ENCODE measurements around the gene ATF3.
"Not testable (repeated sequence)": the region's sequence is repeated elsewhere in the genome, so short reads cannot be mapped to it uniquely, and the experiment has no call there.

The ATF3 gene

DNA sequence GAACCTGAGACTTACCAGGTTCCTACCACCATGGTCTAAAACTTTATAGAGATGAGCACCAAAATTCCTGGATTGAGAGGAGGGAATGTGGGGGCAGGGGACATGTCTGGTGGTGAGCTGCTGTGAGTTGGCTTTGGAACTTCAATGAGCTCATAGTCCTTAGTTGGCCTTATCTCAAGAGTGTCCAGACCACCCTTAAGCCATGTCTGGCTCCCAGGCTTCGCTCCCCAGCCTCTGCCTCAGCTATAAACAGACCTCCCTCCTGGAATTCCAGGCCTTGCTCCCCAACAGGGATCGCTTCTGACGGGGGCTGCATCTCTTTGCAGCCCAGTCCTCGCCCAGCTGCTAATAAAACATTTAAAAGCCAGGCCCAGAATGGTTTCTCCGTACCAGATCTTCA, 19.5 kb downstream of the ATF3 start:
- DNase-seq (ENCODE audit: low read depth) = no peak

DNA sequence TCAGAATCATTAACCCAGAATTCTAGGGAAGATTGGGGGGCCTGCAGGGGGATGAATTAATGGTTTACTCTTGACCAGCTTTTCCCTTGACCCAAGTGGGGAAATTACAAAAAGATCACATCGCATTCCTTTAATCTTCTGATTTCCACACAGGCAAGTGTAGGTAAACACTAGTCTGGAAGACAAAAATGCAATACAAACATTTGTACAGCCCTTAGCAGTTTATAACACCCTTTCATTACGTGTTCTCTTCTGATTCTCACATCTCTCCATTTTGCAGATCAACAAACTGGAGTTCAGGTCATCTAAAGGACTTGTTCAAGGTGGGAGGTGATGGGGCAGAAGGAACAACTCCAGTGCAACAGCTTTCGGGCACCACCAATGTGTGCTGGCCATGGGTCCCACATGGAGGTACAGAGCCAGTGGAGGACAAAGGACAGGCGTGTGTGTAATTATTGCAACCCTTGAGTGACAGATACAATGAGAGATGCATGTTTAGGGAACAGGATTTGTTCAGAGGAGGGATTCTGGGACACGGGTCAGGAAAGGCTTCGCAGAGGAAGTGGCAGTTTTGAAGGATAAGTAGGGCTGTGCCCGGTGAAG, 20.4 kb downstream of the ATF3 start:
- DNase-seq (ENCODE audit: low read depth) = no peak

- DNase-seq (ENCODE audit: low read depth) = no peak
These were observed 21.0 kb downstream of the ATF3 start for GRCh38 chr1:212629450-212630157.

DNA sequence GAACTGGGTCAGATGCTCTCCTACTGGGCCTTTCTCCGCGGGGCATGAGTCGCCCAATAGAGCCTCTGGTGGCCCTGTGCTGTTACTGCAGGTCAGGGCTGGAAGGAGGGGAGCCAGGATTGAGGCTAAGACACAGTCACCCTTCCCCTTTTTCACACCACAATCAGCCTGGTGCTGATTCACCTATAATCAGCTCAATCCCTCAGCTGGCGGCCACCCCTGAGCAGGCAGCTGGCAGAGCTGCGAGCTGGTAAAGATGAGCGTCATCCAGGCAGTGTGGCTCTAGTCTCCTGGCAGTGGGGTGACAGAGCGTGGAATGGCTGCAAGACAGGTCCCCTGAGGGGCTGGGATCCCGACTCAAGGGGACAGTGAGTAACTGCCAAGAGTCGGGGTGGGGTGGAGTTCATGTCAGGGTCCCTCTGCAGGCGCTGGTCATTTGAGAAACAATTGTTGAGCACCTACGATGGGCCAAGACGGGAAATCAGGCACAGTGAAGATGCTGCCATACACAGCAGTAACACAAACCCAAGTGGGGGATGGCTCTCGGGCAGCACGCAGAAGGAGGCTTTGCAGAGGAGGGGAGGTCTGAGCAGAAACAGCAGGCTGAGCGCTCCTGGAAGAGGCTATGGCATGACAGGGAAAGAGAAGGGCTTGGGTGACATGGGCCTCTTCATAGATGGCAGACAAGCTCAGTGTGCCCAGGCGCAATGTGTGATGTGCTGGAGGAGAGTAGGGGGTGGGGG, 21.8 kb downstream of the ATF3 start:
- DNase-seq (ENCODE audit: low read depth) = no peak

- DNase-seq (ENCODE audit: low read depth) = no peak
These were observed 24.6 kb downstream of the ATF3 start for GRCh38 chr1:212633161-212633560.

DNA sequence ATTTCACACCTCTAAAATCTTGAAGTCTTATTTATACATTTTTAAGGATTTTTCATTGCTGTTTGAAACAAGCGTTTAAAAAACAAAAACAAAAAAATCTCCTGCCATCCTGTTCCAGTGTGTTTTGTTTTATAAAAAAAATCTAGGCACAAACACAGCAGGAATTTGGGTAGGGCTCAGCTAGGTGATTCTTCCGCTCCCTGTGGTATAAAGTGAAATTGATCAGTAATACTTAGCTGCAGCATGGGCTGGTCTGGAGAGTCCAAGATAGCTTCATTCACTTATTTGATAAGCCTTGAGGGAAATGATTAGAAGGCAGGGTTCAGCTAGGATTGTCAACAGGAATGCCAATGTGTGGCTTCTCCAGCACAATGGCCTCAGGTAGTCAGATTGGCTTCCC, 25.7 kb downstream of the ATF3 start:
- no peak for DNase-seq (ENCODE audit: low read depth)

DNA sequence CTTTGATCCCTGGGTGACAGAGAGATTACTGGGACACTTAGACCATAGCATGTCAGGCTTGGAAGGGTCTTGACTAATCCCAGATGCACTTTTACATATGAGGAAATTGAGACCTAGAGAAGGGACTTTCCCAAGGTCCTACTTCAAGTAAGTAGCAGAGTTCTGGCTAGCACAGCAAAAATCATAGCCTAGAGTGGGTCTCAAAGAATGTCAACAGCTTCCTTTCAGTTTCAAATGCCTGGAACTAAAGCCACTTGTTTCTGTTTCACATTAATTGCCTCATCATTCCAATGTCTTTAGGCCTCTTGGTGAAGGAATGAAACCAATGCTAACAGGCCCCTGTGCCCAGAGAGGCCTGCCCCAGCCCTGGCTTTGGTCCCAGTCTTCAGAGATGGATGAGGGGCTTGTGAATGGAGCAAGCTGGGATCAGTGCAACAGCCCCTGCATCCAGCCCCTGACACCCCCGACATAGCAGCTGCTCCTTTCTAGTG, 26.6 kb downstream of the ATF3 start:
- DNase-seq (ENCODE audit: low read depth) = no peak

DNA sequence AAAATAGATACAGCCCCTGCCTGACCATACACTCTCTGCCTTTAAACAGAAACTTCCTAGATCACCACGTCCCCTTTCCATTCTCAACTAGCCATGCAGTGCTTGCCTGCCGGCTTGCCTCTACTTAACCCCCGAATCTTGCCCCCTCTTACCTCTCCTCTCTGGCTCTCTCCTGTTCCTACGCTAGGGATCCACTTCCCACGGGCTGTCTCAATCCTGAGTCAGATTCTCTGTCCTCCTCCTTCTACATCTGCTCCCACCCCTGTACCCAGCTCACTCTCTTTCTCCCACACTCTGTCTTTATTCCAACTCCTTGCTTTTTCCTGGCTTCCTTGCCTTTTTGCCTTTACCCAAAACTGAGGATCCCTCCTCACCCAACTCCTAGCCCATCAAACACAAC, 29.3 kb downstream of the ATF3 start:
- no peak for DNase-seq (ENCODE audit: low read depth)

- no peak for DNase-seq (ENCODE audit: low read depth)
These were observed 30.1 kb downstream of the ATF3 start for GRCh38 chr1:212638492-212639151.

DNA sequence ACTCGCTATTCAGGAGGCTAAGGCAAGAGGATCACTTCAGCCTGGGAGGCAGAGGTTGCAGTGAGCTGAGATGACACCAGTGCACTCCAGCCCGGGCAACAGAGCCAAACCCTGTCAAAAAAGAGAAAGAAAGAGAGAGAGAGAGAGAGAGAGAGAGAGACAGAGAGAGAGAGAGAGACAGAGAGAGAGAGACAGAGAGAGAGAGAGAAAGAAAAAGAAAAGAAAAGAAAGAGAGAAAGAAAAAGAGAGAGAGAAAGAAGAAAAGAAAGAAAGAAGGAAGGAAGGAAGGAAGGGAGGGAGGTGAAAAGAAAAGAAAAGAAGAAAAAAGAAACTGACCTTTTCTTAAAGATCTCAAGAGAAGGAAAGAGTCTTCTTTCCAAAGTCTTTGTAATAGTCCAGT, 31.0 kb downstream of the ATF3 start:
- DNase-seq (ENCODE audit: low read depth) = not testable (repeated sequence)

- DNase-seq (ENCODE audit: low read depth) = no peak
These were observed 31.8 kb downstream of the ATF3 start for GRCh38 chr1:212640223-212640878.

- DNase-seq (ENCODE audit: low read depth) = no peak
These were observed 33.4 kb downstream of the ATF3 start for GRCh38 chr1:212641956-212642355.

GRCh38 chr1:212643877-212644276, 35.3 kb downstream of the ATF3 start:
- no peak for DNase-seq (ENCODE audit: low read depth)

DNA sequence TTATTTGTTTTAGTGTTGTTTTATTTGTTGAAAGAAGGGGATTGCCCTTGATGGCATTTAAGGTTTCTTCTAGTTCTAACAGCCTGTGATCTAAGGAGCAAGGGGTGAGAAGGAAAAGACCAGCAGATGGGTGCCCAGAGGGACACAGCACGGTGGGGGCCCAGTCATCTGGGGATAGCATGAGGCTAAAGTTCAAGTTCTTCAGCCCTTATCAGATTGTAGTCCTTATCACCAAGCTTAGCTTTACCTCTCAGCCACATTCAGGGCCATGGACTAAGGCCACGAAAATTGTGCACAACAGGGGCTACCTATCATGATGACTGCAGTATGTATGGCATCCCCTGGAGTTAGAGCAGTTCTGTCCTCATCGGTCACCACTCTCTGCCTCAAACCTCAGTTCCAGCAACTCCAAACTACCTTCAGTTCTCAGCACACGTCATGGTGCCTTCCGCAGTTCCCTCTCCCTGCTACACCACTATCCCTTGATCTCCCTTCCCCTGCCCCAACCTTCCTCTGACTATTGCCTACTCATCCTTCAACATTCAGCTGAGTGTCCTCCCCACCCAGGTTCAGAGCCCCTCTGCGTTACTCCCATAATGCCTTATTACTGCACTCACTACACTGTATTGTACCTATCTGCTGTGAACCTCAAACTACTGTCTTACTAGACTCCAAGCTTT, 36.4 kb downstream of the ATF3 start:
- no peak for DNase-seq (ENCODE audit: low read depth)

GRCh38 chr1:212645546-212646543, 37.3 kb downstream of the ATF3 start:
- no peak for DNase-seq (ENCODE audit: low read depth)

- DNase-seq (ENCODE audit: low read depth) = no peak
These were observed 38.0 kb downstream of the ATF3 start for GRCh38 chr1:212646588-212646987.

- no peak for DNase-seq (ENCODE audit: low read depth)
These were observed 38.4 kb downstream of the ATF3 start for GRCh38 chr1:212647004-212647403.

- no peak for DNase-seq (ENCODE audit: low read depth)
These were observed 39.9 kb downstream of the ATF3 start for GRCh38 chr1:212648431-212648830.

GRCh38 chr1:212649020-212649419, 40.5 kb downstream of the ATF3 start:
- no peak for DNase-seq (ENCODE audit: low read depth)

GRCh38 chr1:212650228-212650627, 41.7 kb downstream of the ATF3 start:
- DNase-seq (ENCODE audit: low read depth) = no peak
